ENCODE data around the gene SH3RF3. TPM values are rescaled to one million over a fixed set of nuclear protein-coding genes. Genes with fewer than 3 reads are reported as not detected.
A peak's percentile ranks its signal among the peaks of the same experiment; 100 is the strongest.

Gene SH3RF3
- total RNA-seq, 2 donors from 2014 or later = 1.3 to 5.6 TPM

DNA sequence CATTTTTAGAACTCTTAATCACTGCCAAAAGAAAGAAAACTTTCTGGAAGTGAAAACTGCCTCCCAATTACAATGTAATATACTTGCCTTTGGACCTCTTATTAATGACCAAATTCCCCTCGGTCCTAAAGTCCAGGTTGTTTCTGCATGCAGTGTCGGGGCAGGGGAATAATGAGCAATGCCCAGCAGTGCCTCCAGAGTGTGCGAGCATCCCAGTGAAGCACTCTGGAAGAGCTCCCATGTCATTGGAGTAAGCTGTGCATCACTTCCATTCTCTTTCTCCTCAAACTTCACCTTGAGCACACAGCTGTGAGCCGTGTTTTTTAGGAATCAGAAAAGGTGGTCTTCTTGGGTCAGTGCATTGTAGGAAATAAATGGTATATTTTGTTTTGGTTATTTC lies 107.1 kb downstream of the SH3RF3 start:
- H3K9me3 ChIP-seq = no peaks in the 10 kb centered on the region
- no peaks in the 10 kb centered on the region for H3K36me3 ChIP-seq (replicated peaks in 1 of 2; ENCODE audit: insufficient read depth in 1 of 2, low read depth in 2 of 2)
- peaks cover 6% of the 10 kb centered on the region for H3K4me1 ChIP-seq
- H3K27me3 ChIP-seq = no peaks in the 10 kb centered on the region
- intact Hi-C loops (cut with DNase I) = no loop called here
- no peak overlapping the region for H3K27ac ChIP-seq
- TF ChIP-seq, protein P1, sequence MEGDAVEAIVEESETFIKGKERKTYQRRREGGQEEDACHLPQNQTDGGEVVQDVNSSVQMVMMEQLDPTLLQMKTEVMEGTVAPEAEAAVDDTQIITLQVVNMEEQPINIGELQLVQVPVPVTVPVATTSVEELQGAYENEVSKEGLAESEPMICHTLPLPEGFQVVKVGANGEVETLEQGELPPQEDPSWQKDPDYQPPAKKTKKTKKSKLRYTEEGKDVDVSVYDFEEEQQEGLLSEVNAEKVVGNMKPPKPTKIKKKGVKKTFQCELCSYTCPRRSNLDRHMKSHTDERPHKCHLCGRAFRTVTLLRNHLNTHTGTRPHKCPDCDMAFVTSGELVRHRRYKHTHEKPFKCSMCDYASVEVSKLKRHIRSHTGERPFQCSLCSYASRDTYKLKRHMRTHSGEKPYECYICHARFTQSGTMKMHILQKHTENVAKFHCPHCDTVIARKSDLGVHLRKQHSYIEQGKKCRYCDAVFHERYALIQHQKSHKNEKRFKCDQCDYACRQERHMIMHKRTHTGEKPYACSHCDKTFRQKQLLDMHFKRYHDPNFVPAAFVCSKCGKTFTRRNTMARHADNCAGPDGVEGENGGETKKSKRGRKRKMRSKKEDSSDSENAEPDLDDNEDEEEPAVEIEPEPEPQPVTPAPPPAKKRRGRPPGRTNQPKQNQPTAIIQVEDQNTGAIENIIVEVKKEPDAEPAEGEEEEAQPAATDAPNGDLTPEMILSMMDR (IDR thresholded peaks at IDR 0.05) = no peak
- no peak for TF ChIP-seq POLR2A (IDR thresholded peaks at IDR 0.05)
- no peak for DNase-seq
- ATAC-seq = no peak
- no peak overlapping the region for H3K4me3 ChIP-seq
- WGBS, 2 donors = 79 to 81% methylated on average over 4 of the region's 4 CpGs

DNA sequence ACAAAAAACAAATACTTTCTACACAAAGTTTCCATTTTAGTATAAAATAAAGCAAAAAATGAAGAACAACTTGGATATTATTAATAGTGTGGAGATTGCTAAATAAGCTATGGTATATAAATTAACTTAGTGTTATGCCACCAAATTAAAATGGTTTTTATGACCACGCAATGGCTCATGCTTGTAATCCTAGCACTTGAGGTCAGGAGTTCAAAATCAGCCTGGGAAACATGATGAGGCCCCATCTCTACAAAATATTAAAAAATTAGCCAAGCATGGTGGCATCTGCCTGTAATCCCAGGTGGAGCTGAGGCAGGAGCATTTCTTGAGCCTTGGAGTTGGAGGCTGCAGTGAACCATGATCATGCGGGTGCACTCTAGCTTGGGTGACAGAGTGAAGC lies 108.8 kb downstream of the SH3RF3 start:
- Histone ChIP-seq H3K27ac (no peak overlapping the region), H3K4me3 (no peak overlapping the region), H3K36me3 (replicated peaks in 1 of 2; ENCODE audit: insufficient read depth in 1 of 2, low read depth in 2 of 2) (no peaks in the 10 kb centered on the region), H3K27me3 (no peaks in the 10 kb centered on the region), H3K9me3 (no peaks in the 10 kb centered on the region), H3K4me1 (peaks cover 8% of the 10 kb centered on the region)
- 93 to 97% methylated on average over 2 of the region's 2 CpGs for WGBS, 2 donors
- intact Hi-C loops (cut with DNase I) = no loop called here
- no peak for DNase-seq
- ATAC-seq = no peak
- TF ChIP-seq, protein P1 (IDR thresholded peaks at IDR 0.05) = no peak
- TF ChIP-seq POLR2A (IDR thresholded peaks at IDR 0.05) = no peak

DNA sequence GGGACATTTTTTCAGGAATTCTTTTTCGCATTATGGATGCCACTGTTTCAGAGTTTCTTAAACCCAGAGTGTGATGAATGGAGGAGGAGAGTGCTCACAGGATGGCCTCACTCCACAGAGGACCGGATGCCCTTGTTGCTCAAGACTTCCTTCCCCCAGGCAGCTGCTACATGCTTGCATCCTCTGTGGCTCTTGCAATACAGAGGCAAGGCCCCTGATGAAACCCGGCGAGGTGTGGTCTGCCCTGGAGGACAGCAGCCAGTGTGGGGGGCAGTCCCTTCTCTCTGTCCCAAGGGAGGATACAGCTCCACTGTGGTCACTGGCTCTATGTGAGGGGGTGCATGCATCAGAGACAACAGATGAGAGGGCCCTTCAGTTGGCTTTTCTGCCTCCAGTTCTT lies 109.6 kb downstream of the SH3RF3 start:
- DNase-seq (peak; percentile 30 to 80 (median 42)), ATAC-seq (peak; percentile 40)
- H3K27ac ChIP-seq = peak overlapping the region in 1 of 4 donors; percentile 26
- intact Hi-C loops (cut with DNase I) = no loop called here
- 53 to 59% methylated on average over 4 of the region's 4 CpGs for WGBS, 2 donors
- peaks cover 15% of the 10 kb centered on the region for H3K4me1 ChIP-seq
- H3K9me3 ChIP-seq = no peaks in the 10 kb centered on the region
- H3K36me3 ChIP-seq (replicated peaks in 1 of 2; ENCODE audit: insufficient read depth in 1 of 2, low read depth in 2 of 2) = no peaks in the 10 kb centered on the region
- no peak for TF ChIP-seq POLR2A (IDR thresholded peaks at IDR 0.05)
- TF ChIP-seq, protein P1 (IDR thresholded peaks at IDR 0.05) = no peak
- no peak overlapping the region for H3K4me3 ChIP-seq
- H3K27me3 ChIP-seq = no peaks in the 10 kb centered on the region

DNA sequence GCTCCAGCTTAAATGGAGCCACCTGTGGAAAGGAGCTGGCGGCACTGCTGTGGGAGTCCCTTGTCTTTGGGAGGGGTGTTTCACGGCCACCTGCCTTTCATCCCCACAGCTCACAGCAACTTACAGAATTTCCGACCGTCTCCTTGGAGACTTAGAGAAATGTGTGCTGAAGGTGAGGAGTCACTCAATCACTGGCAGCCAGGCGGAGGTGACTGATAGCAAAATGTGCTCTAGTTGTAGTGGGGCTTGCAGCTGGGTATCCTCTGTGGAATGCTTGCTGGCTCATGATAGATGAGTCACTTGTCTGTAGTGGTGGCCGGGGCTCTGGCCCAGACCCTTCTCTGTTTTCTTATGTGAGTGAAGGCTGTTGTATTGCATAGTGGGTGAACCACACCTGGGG lies 110.7 kb downstream of the SH3RF3 start:
- TF ChIP-seq POLR2A (IDR thresholded peaks at IDR 0.05) = no peak
- TF ChIP-seq, protein P1 (IDR thresholded peaks at IDR 0.05) = no peak
- Histone ChIP-seq H3K36me3 (replicated peaks in 1 of 2; ENCODE audit: insufficient read depth in 1 of 2, low read depth in 2 of 2) (no peaks in the 10 kb centered on the region), H3K27ac (no peak overlapping the region), H3K9me3 (no peaks in the 10 kb centered on the region), H3K4me1 (peaks cover 22% of the 10 kb centered on the region), H3K27me3 (no peaks in the 10 kb centered on the region), H3K4me3 (no peak overlapping the region)
- WGBS, 2 donors = 65 to 83% methylated on average over 6 of the region's 6 CpGs
- no peak for ATAC-seq
- intact Hi-C loops (cut with DNase I) = no loop called here
- no peak for DNase-seq

DNA sequence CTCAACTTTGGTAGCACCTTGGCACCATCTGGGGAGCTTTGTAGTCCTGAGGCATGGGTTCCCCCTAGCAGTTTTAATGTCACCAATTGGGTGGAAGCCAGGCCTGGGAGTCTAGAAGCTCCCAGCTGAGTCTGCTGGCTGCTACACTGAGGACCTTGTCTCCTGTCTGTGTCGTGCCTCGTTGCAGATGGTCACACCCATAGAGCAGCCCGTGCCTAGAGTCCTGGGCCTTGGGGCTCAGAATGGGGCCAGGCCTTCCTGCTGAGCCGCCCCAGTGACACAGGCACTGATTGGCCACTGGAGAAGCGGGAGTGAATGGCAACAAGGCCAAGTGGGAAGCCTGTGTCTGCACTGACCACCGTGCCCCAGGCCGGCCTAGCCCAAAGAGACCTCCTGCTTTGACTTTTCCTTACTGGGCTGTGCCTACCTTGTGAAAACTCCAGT lies 113.2 kb downstream of the SH3RF3 start:
- Histone ChIP-seq H3K27ac (peak overlapping the region; percentile 11 to 68 (median 64)), H3K9me3 (no peaks in the 10 kb centered on the region), H3K27me3 (no peaks in the 10 kb centered on the region), H3K4me3 (no peak overlapping the region), H3K36me3 (replicated peaks in 1 of 2; ENCODE audit: insufficient read depth in 1 of 2, low read depth in 2 of 2) (no peaks in the 10 kb centered on the region), H3K4me1 (peaks cover 25% of the 10 kb centered on the region)
- DNase-seq (no peak), ATAC-seq (no peak)
- 72 to 87% methylated on average over 7 of the region's 7 CpGs for WGBS, 2 donors
- TF ChIP-seq, protein P1 (IDR thresholded peaks at IDR 0.05) = no peak
- no peak for TF ChIP-seq POLR2A (IDR thresholded peaks at IDR 0.05)
- intact Hi-C loops (cut with DNase I) = no loop called here
